Stimulated activated CD8-positive, alpha-beta memory T cell treated with anti-CD3 and anti-CD28 coated beads, Interleukin-2, amount 100 ng/mL, for 1 hour (primary cell): ENCODE results near the gene LRAT.
"Not testable (repeated sequence)": the region's sequence is repeated elsewhere in the genome, so short reads cannot be mapped to it uniquely, and the experiment has no call there.

Experiments
- DNase-seq, 2 donors: peaks; one replicate each; pipeline ENCODE4 v3.0.0-alpha.2; 2020; ENCODE audit warnings: low read depth in 2 of 2

LRAT gene

GRCh38 chr4:154743683-154744340 is at the start of gene LRAT:
Gene LRAT (plus strand): TSS chr4:154744000. CDS start chr4:154744327, 327 bp downstream.
- no peak for DNase-seq

- no peak for DNase-seq
Measured at GRCh38 chr4:154707877-154708276, 35.9 kb upstream of the LRAT start.

- no peak for DNase-seq
Measured at GRCh38 chr4:154709550-154709949, 34.2 kb upstream of the LRAT start.

- DNase-seq, result no peak
Measured at GRCh38 chr4:154711522-154711921, 32.3 kb upstream of the LRAT start.

GRCh38 chr4:154714339-154715040 is 29.3 kb upstream of the LRAT start:
- DNase-seq, result no peak

GRCh38 chr4:154719087-154719486 is 24.7 kb upstream of the LRAT start:
- no peak for DNase-seq

GRCh38 chr4:154720123-154720522 is 23.7 kb upstream of the LRAT start:
- no peak for DNase-seq

- no peak for DNase-seq
Measured at GRCh38 chr4:154720618-154721267, 23.1 kb upstream of the LRAT start.

- DNase-seq, result no peak
Measured at GRCh38 chr4:154722262-154722661, 21.5 kb upstream of the LRAT start.

GRCh38 chr4:154723601-154724000 is 20.2 kb upstream of the LRAT start:
- not testable (repeated sequence) for DNase-seq

- no peak for DNase-seq
Measured at GRCh38 chr4:154727540-154727939, 16.3 kb upstream of the LRAT start.

GRCh38 chr4:154731756-154732155 is 12.0 kb upstream of the LRAT start:
- DNase-seq, result no peak

- DNase-seq, result no peak
Measured at GRCh38 chr4:154732669-154733068, 11.1 kb upstream of the LRAT start.

- no peak for DNase-seq
Measured at GRCh38 chr4:154736770-154737169, 7.0 kb upstream of the LRAT start.

GRCh38 chr4:154738426-154738825 is 5.4 kb upstream of the LRAT start:
- DNase-seq, result no peak

- DNase-seq, result no peak
Measured at GRCh38 chr4:154739111-154739510, 4.7 kb upstream of the LRAT start.

GRCh38 chr4:154740462-154740861 is 3.3 kb upstream of the LRAT start:
- DNase-seq, result no peak

- no peak for DNase-seq
Measured at GRCh38 chr4:154741131-154741665, 2.6 kb upstream of the LRAT start.

- no peak for DNase-seq
Measured at GRCh38 chr4:154741922-154742850, 1.6 kb upstream of the LRAT start.

- DNase-seq, result no peak
Measured at GRCh38 chr4:154744341-154744926, 634 bp downstream of the LRAT start.

GRCh38 chr4:154757713-154758112 is 13.9 kb downstream of the LRAT start:
- DNase-seq, result no peak
